ENCODE data around the gene KCNB1. TPM values are rescaled to one million over a fixed set of nuclear protein-coding genes. Genes with fewer than 3 reads are reported as not detected.

Gene KCNB1
- total RNA-seq, 1 experiment from 2014 or later: 0.68 TPM

DNA sequence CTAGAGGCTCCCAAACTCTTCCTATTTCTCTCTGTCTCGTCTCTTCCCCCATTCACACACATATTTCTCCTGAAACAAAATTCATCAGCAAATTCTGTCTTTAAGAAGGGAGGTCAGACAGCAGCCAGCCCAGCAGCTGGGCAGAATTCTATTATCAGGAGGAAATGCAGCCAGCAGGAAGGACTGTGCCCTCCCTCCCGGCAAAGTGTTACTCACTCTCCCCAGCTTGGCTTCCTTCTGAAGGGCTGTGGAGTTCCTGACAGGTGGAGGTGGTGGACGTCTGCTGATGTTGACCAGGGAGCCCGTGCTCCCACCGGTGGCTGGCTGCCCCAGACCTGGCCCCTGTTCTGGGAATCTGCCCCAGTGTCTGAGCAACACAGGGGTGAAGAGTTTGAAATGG lies 37.3 kb downstream of the KCNB1 start:
- no peak overlapping the region for H3K9ac ChIP-seq (ENCODE audit: extremely low read depth, insufficient read length, low read length)
- H4K8ac ChIP-seq (replicated peaks; ENCODE audit: insufficient read length, low read depth, low read length): no peak overlapping the region
- whole genome bisulfite sequencing (ENCODE audit: extremely low coverage, insufficient read length, low lambda C conversion rate): no CpG with 5 or more reads among the region's 5 CpGs
- TF ChIP-seq, protein P1, sequence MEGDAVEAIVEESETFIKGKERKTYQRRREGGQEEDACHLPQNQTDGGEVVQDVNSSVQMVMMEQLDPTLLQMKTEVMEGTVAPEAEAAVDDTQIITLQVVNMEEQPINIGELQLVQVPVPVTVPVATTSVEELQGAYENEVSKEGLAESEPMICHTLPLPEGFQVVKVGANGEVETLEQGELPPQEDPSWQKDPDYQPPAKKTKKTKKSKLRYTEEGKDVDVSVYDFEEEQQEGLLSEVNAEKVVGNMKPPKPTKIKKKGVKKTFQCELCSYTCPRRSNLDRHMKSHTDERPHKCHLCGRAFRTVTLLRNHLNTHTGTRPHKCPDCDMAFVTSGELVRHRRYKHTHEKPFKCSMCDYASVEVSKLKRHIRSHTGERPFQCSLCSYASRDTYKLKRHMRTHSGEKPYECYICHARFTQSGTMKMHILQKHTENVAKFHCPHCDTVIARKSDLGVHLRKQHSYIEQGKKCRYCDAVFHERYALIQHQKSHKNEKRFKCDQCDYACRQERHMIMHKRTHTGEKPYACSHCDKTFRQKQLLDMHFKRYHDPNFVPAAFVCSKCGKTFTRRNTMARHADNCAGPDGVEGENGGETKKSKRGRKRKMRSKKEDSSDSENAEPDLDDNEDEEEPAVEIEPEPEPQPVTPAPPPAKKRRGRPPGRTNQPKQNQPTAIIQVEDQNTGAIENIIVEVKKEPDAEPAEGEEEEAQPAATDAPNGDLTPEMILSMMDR (conservative IDR thresholded peaks at IDR 0.05): no peak
- no peak overlapping the region for H3K4ac ChIP-seq (ENCODE audit: low read depth, low read length)
- H3K14ac ChIP-seq (ENCODE audit: insufficient read depth, low read length): no peak overlapping the region
- no peaks in the 10 kb centered on the region for H3K9me3 Mint-ChIP-seq
- no peaks in the 10 kb centered on the region for H3K79me1 ChIP-seq (ENCODE audit: insufficient read depth, low read depth, low read length, poor library complexity, severe bottlenecking)
- H3K27ac Mint-ChIP-seq: no peak overlapping the region; a peak in 1 of 7 replicates
- no peaks in the 10 kb centered on the region for H3K23me2 ChIP-seq (ENCODE audit: insufficient read length, low read depth, low read length, poor library complexity, severe bottlenecking)
- no peak overlapping the region for H3K56ac ChIP-seq (ENCODE audit: insufficient read length, low read depth, low read length)
- no peaks in the 10 kb centered on the region for H3K9me3 ChIP-seq (ENCODE audit: control insufficient read depth, low read depth, low read length)
- no peak overlapping the region for H3K23ac ChIP-seq (ENCODE audit: insufficient read length, low read depth, low read length)
- no peak overlapping the region for H2BK15ac ChIP-seq (ENCODE audit: low read depth, low read length)
- H2BK5ac ChIP-seq (ENCODE audit: insufficient read length, low read length): no peak overlapping the region
- no peak for DNase-seq
- H3K4me2 ChIP-seq (ENCODE audit: insufficient read depth, insufficient read length, low read length): no peak overlapping the region
- no peaks in the 10 kb centered on the region for H3K27me3 ChIP-seq (ENCODE audit: insufficient read depth, low read length)
- H2BK120ac ChIP-seq (ENCODE audit: low read depth, low read length, poor library complexity, severe bottlenecking): no peak overlapping the region
- H3K79me2 ChIP-seq (ENCODE audit: insufficient read depth, low read length): no peaks in the 10 kb centered on the region
- H3K27me3 Mint-ChIP-seq (ENCODE audit: low read depth): no peaks in the 10 kb centered on the region
- no peak overlapping the region for H3K27ac ChIP-seq (ENCODE audit: insufficient read length, low read depth, low read length)
- no peak overlapping the region for H2AK5ac ChIP-seq (ENCODE audit: insufficient read length, low read length)
- peaks cover 35 to 48% of the 10 kb centered on the region in 2 experiments for H3K4me1 Mint-ChIP-seq
- H3T11ph ChIP-seq (ENCODE audit: low read length): no peak overlapping the region
- no peak overlapping the region for H2BK20ac ChIP-seq (ENCODE audit: low read depth, low read length, poor library complexity, severe bottlenecking)
- no peak overlapping the region for H2AFZ ChIP-seq (ENCODE audit: low read length)
- H3K4me1 ChIP-seq (ENCODE audit: insufficient read depth, low read length): peaks cover 3% of the 10 kb centered on the region; the same call in 1 of the 2 replicates
- peak overlapping the region in 1 of 2 experiments; percentile 37; a peak in 1 of 5 replicates for H3K4me3 Mint-ChIP-seq
- H4K91ac ChIP-seq (ENCODE audit: insufficient read length, low read depth, low read length): no peak overlapping the region
- 0 out of 7 replicates have a peak, but pooled peaks cover 0 to 5% (median 0%) of the 10 kb centered on the region in 3 experiments for H3K36me3 Mint-ChIP-seq (ENCODE audit: insufficient read depth in 1 of 3, low read depth in 3 of 3)
- no peak overlapping the region for H3K18ac ChIP-seq (ENCODE audit: insufficient read length, low read depth, low read length)
- no peaks in the 10 kb centered on the region for H4K20me1 ChIP-seq (ENCODE audit: control insufficient read depth, insufficient read depth, insufficient read length)
- H4K5ac ChIP-seq (ENCODE audit: insufficient read length, low read depth, low read length): no peak overlapping the region
- no peak overlapping the region for H2BK12ac ChIP-seq (ENCODE audit: insufficient read length, low read depth, low read length)

Data from H9 (cell line).